SK-N-SH treated with all-trans-retinoic acid at 6 μM for 48 hours (cell line): ENCODE results near the gene PLXDC2.

Experiments used
- ARNTL ChIP-seq: fragments of 450-650 bp; formaldehyde crosslinking; IDR thresholded peaks from 2 replicates; pipeline ENCODE4 v1.5.0; 2020; ENCODE audit warnings: low read depth, mild to moderate bottlenecking, moderate library complexity, borderline replicate concordance
- CSDC2 ChIP-seq: fragments of 250-450 bp; sonication (Bioruptor Pico); IDR thresholded peaks from 2 replicates; pipeline ENCODE4 v1.5.0; 2020; ENCODE audit warnings: mild to moderate bottlenecking, moderate library complexity
- ESRRG ChIP-seq: fragments of 250-450 bp; sonication (Bioruptor Pico); IDR thresholded peaks from 2 replicates; pipeline ENCODE4 v1.6.1; 2021; ENCODE audit warnings: mild to moderate bottlenecking
- GLIS3 ChIP-seq: fragments of 250-450 bp; sonication (Bioruptor Pico); IDR thresholded peaks from 2 replicates; pipeline ENCODE4 v1.5.0; 2020; ENCODE audit warnings: mild to moderate bottlenecking, moderate library complexity
- ISL1 ChIP-seq: fragments of 250-450 bp; sonication (Bioruptor Pico); IDR thresholded peaks from 2 replicates; pipeline ENCODE4 v2.1.2; 2022; ENCODE audit warnings: mild to moderate bottlenecking, moderate library complexity
- PATZ1 ChIP-seq: fragments of 250-450 bp; sonication (Bioruptor Pico); IDR thresholded peaks from 2 replicates; pipeline ENCODE4 v1.8.0; 2020; ENCODE audit warnings: mild to moderate bottlenecking, moderate library complexity, borderline replicate concordance
- RARB ChIP-seq: fragments of 250-450 bp; sonication (Bioruptor Pico); IDR thresholded peaks from 2 replicates; pipeline ENCODE4 v1.8.0; 2021; ENCODE audit warnings: mild to moderate bottlenecking, moderate library complexity
- TOX ChIP-seq: fragments of 250-450 bp; sonication (Bioruptor Pico); IDR thresholded peaks from 2 replicates; pipeline ENCODE4 v1.8.0; 2021; ENCODE audit warnings: mild to moderate bottlenecking, moderate library complexity, borderline replicate concordance
- ZC3H10 ChIP-seq: fragments of 250-450 bp; sonication (Bioruptor Pico); IDR thresholded peaks from 2 replicates; pipeline ENCODE4 v1.5.1; 2021; ENCODE audit warnings: mild to moderate bottlenecking, moderate library complexity
- ZFP3 ChIP-seq: fragments of 250-450 bp; sonication (Bioruptor Pico); IDR thresholded peaks from 2 replicates; pipeline ENCODE4 v1.5.0; 2020; ENCODE audit warnings: mild to moderate bottlenecking, moderate library complexity
- ZNF565 ChIP-seq: fragments of 450-650 bp; formaldehyde crosslinking; conservative IDR thresholded peaks from 2 replicates; pipeline ENCODE4 v1.5.0; 2020; ENCODE audit warnings: low read depth, mild to moderate bottlenecking, moderate library complexity
- ZNF70 ChIP-seq: fragments of 450-650 bp; formaldehyde crosslinking; IDR thresholded peaks from 2 replicates; pipeline ENCODE4 v1.5.0; 2020; ENCODE audit warnings: mild to moderate bottlenecking, moderate library complexity
- ZNF8 ChIP-seq: fragments of 450-650 bp; formaldehyde crosslinking; IDR thresholded peaks from 2 replicates; pipeline ENCODE4 v1.5.0; 2020; ENCODE audit warnings: mild to moderate bottlenecking, moderate library complexity
- TF ChIP-seq, protein P1 (sequence below): fragments of 250-450 bp; sonication (Bioruptor Pico); IDR thresholded peaks from 2 replicates; pipeline ENCODE4 v1.5.1; 2021; ENCODE audit warnings: mild to moderate bottlenecking, moderate library complexity

DNA sequence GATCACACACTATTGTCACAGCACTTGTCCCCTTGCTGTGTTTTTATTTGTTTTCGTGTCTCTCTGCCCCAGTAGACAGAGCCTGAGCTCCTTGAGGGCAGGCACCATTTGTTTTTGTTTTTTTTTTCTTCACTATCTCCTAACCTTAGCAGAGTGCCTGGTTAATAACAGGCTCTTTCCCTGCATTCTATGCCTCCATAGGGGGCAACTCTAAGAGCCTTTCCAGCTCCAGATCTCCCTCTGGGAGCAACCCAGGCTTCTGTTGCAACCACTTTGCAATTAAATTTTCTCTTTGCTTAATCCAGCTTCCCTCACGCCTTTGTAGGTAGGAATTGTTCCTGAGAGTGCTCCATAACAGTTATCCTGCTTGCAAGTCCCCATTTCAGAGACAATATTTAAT is 148.4 kb downstream of the PLXDC2 start:
- no peak for TF ChIP-seq ARNTL (CRISPR knock-in tag)
- TF ChIP-seq ESRRG (CRISPR knock-in tag) = no peak
- TF ChIP-seq ZNF565 (CRISPR knock-in tag) = no peak
- TF ChIP-seq PATZ1 (CRISPR knock-in tag) = no peak
- no peak for TF ChIP-seq ZNF70 (CRISPR knock-in tag)
- no peak for TF ChIP-seq ZNF8
- no peak for TF ChIP-seq ISL1 (CRISPR knock-in tag)
- TF ChIP-seq, protein P1, sequence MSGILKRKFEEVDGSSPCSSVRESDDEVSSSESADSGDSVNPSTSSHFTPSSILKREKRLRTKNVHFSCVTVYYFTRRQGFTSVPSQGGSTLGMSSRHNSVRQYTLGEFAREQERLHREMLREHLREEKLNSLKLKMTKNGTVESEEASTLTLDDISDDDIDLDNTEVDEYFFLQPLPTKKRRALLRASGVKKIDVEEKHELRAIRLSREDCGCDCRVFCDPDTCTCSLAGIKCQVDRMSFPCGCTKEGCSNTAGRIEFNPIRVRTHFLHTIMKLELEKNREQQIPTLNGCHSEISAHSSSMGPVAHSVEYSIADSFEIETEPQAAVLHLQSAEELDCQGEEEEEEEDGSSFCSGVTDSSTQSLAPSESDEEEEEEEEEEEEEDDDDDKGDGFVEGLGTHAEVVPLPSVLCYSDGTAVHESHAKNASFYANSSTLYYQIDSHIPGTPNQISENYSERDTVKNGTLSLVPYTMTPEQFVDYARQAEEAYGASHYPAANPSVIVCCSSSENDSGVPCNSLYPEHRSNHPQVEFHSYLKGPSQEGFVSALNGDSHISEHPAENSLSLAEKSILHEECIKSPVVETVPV = no peak
- TF ChIP-seq TOX = no peak
- TF ChIP-seq GLIS3 (CRISPR knock-in tag) = no peak
- TF ChIP-seq CSDC2 (CRISPR knock-in tag) = no peak
- no peak for TF ChIP-seq ZC3H10 (CRISPR knock-in tag)
- TF ChIP-seq ZFP3 (CRISPR knock-in tag) = no peak
- no peak for TF ChIP-seq RARB (CRISPR knock-in tag)
